Glutamatergic neuron (in vitro differentiated cells): Measurements from ENCODE around the gene ABCG2. TPM values are rescaled to one million over a fixed set of nuclear protein-coding genes. Genes with fewer than 3 reads are reported as not detected.

Source experiments
- DNase-seq: peaks from one replicate; pipeline ENCODE4 v3.0.0; 2022
- H3K27ac Mint-ChIP-seq: one replicate; pipeline ENCODE4 v1.8.0; 2020; ENCODE audit warnings: mild to moderate bottlenecking, mixed read lengths, inconsistent platforms; ENCODE audit not compliant: unreplicated experiment
- H3K27me3 Mint-ChIP-seq: one replicate; pipeline ENCODE4 v1.8.0; 2020; ENCODE audit warnings: mild to moderate bottlenecking, moderate library complexity, mixed read lengths, inconsistent platforms; ENCODE audit not compliant: unreplicated experiment
- H3K36me3 Mint-ChIP-seq: one replicate; pipeline ENCODE4 v1.8.0; 2020; ENCODE audit warnings: mild to moderate bottlenecking, mixed read lengths, inconsistent platforms; ENCODE audit not compliant: unreplicated experiment
- H3K4me1 Mint-ChIP-seq: one replicate; pipeline ENCODE4 v1.8.0; 2020; ENCODE audit warnings: mild to moderate bottlenecking, low read depth, mixed read lengths, inconsistent platforms; ENCODE audit not compliant: unreplicated experiment
- H3K4me3 Mint-ChIP-seq: one replicate; pipeline ENCODE4 v1.8.0; 2020; ENCODE audit warnings: mild to moderate bottlenecking, mixed read lengths, inconsistent platforms; ENCODE audit not compliant: unreplicated experiment
- H3K9me3 Mint-ChIP-seq: one replicate; pipeline ENCODE4 v1.8.0; 2020; ENCODE audit warnings: mild to moderate bottlenecking, moderate library complexity, mixed read lengths, inconsistent platforms; ENCODE audit not compliant: unreplicated experiment
- total RNA-seq: library from RNA; stranded (reverse); fragmentation: NEBNext Ultra II Directional; extraction: Animal tissue kit (Norgen Biotek cat#: 25700); gene quantifications from one replicate; pipeline ENCODE4 v1.2.1, GENCODE V29; 2021; ENCODE audit not compliant: unreplicated experiment
- TF ChIP-seq, protein P1 (sequence below): fragments of 200-600 bp; sonication (generic); IDR thresholded peaks from one replicate; pipeline ENCODE4 v1.5.0; 2021; ENCODE audit not compliant: partially characterized antibody, unreplicated experiment

Gene ABCG2
- total RNA-seq, 1 donor from 2014 or later: not detected

DNA sequence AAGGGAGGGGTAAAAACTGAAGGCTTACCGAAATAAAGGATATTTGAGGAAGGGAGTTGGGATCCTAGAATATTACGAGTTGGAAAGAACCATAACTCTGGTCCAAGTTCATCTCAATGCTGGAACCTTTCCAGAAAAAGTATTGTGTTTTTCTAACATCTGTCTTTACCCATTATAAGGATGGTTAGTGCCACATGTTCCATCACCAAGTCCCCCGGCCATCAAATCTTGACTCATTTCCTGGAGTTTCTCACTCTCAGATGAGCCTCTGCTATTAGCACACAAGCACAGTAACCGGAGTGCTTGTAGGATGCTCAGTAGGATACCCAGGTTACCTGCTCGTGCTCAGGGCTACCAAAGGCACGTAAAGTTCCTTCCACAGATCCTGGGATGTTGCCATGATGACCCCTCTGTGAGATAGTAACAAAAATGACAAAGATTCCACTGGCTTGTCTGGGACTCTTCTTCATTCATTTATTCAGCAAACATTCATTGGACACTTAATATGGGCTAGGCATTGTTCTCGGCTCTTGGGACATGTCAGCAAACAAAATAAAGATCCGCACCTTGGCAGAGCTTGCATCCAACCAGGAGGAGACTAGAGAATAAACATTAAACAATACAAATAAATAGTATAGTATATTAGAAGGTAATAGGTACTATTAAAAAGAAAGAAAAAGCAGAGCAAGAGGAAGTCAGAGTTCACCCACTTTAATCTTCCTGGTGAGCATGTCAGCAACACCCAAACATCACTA lies 114.7 kb downstream of the ABCG2 start:
- H3K4me3 Mint-ChIP-seq: no peak overlapping the region
- H3K27me3 Mint-ChIP-seq: no peaks in the 10 kb centered on the region
- H3K9me3 Mint-ChIP-seq: no peaks in the 10 kb centered on the region
- no peak overlapping the region for H3K27ac Mint-ChIP-seq
- DNase-seq: no peak
- TF ChIP-seq, protein P1, sequence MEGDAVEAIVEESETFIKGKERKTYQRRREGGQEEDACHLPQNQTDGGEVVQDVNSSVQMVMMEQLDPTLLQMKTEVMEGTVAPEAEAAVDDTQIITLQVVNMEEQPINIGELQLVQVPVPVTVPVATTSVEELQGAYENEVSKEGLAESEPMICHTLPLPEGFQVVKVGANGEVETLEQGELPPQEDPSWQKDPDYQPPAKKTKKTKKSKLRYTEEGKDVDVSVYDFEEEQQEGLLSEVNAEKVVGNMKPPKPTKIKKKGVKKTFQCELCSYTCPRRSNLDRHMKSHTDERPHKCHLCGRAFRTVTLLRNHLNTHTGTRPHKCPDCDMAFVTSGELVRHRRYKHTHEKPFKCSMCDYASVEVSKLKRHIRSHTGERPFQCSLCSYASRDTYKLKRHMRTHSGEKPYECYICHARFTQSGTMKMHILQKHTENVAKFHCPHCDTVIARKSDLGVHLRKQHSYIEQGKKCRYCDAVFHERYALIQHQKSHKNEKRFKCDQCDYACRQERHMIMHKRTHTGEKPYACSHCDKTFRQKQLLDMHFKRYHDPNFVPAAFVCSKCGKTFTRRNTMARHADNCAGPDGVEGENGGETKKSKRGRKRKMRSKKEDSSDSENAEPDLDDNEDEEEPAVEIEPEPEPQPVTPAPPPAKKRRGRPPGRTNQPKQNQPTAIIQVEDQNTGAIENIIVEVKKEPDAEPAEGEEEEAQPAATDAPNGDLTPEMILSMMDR: no peak
- no peaks in the 10 kb centered on the region for H3K36me3 Mint-ChIP-seq
- H3K4me1 Mint-ChIP-seq: no peaks in the 10 kb centered on the region

DNA sequence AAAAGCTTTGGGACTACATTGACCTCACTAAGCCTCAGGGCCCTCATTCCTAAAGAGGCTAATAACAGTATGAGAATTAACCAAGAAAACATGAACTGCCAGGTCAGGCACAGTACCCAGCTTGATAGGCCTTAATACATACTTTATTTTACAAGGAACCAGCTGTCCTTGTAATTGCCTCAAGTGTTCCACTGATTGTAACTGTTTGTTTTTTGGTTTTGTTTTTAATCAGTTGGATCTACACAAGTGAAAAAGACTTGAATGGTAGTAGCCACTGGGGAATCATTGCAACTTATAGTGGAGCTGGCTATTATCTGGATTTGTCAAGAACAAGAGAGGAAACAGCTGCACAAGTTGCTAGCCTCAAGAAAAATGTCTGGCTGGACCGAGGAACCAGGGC lies 115.4 kb downstream of the ABCG2 start:
- Mint-ChIP-seq H3K27ac (no peak overlapping the region), H3K4me1 (no peaks in the 10 kb centered on the region), H3K27me3 (no peaks in the 10 kb centered on the region), H3K4me3 (no peak overlapping the region), H3K36me3 (no peaks in the 10 kb centered on the region), H3K9me3 (no peaks in the 10 kb centered on the region)
- TF ChIP-seq, protein P1: no peak
- no peak for DNase-seq

DNA sequence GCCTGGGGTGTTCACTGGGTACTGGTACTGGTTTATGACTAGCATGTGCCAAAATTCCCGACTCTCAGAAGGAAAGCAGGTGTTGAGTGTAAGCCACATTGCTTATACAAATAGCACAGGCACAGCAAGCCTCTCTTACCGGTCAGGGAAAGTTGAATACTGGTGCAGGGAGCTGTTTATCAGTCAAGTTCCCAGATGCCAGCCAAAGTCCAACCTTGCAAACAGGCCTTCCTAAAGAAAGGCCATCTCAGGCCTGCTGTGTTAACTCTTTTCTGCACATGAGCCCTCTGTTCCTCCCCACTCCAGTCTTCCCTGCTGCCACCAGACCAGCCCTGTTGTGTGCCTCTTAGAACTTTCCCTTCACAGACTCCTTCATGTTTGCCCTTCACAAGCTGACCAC lies 116.8 kb downstream of the ABCG2 start:
- Mint-ChIP-seq H3K36me3 (no peaks in the 10 kb centered on the region), H3K27ac (no peak overlapping the region), H3K27me3 (no peaks in the 10 kb centered on the region), H3K4me1 (no peaks in the 10 kb centered on the region), H3K4me3 (no peak overlapping the region), H3K9me3 (no peaks in the 10 kb centered on the region)
- no peak for DNase-seq
- TF ChIP-seq, protein P1: no peak

DNA sequence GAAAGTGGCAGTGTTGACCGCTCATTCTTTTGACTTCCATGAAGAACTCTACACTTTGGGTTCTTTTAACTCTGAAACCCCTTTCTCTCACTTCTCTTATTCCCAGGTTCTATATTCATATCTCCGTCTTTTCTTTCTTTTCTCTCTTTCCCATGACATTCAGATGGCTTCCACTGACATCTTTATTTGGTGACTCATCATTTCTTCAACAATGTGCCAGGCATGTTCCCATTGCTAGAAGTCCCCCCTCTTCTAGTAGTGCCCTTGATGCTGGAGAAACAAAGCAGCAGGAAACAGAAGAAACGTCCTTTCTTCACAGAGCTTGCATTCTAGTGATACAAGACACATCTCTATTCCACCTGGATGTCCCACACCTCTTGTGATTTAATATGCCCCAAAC lies 117.7 kb downstream of the ABCG2 start:
- DNase-seq: no peak
- Mint-ChIP-seq H3K27ac (no peak overlapping the region), H3K9me3 (no peaks in the 10 kb centered on the region), H3K27me3 (no peaks in the 10 kb centered on the region), H3K36me3 (no peaks in the 10 kb centered on the region), H3K4me3 (no peak overlapping the region), H3K4me1 (no peaks in the 10 kb centered on the region)
- TF ChIP-seq, protein P1: no peak

Other genes with a start within 250 kb of the ABCG2 start
- gene SPP1, start 182.9 kb downstream of the ABCG2 start, total RNA-seq: 1.1 TPM
- gene PKD2, start 151.0 kb downstream of the ABCG2 start, total RNA-seq: 20.7 TPM
- 19.0 TPM for gene PPM1K, start 125.9 kb upstream of the ABCG2 start, total RNA-seq
- gene HERC6, start 220.2 kb upstream of the ABCG2 start, total RNA-seq: 0.22 TPM